ENCODE results near the gene ITM2B.
"Not testable (repeated sequence)": the region's sequence is repeated elsewhere in the genome, so short reads cannot be mapped to it uniquely, and the experiment has no call there.

DNA sequence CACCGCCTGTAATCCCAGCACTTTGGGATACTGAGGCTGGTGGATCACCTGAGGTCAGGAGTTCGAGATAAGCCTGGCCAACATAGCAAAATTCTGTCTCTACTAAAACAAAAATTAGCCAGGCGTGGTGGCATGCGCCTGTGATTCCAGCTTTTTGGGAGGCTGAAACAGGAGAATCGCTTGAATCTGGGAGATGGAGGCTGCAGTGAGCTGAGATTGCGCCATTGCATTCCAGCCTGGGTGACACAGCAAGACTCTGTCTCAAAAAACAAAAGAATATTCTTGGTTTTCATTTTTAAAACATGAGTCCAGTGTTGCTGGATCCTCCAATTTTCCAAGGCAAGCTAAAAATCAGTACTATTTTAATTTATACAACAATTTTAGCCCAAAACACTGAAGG lies 6.4 kb downstream of the ITM2B start:
- not testable (repeated sequence) for TF ChIP-seq CTCF (IDR thresholded peaks at IDR 0.05; ENCODE audit: insufficient read depth, low read depth, low read length); EZH2 (IDR thresholded peaks at IDR 0.05; ENCODE audit: insufficient read depth, low read length)

Measured in astrocyte (in vitro differentiated cells and primary cell).